Myocyte (in vitro differentiated cells): ENCODE measurements around the gene ABCB6. TPM values are rescaled to one million over a fixed set of nuclear protein-coding genes. Genes with fewer than 3 reads are reported as not detected.
A peak's percentile ranks its signal among the peaks of the same experiment; 100 is the strongest.
"Not testable (repeated sequence)": the region's sequence is repeated elsewhere in the genome, so short reads cannot be mapped to it uniquely, and the experiment has no call there.

Experiments
- DNase-seq: peaks from one replicate; pipeline ENCODE4 v3.0.0-alpha.2; 2012; ENCODE audit warnings: low read depth
- total RNA-seq: library from RNA; depleted of rRNA; stranded (reverse); fragments of >200 nt; gene quantifications from 2 replicates; pipeline ENCODE4 v1.2.3, GENCODE V29; 2014

Gene ABCB6
- total RNA-seq, 1 donor from 2014 or later: 46.2 TPM

DNA sequence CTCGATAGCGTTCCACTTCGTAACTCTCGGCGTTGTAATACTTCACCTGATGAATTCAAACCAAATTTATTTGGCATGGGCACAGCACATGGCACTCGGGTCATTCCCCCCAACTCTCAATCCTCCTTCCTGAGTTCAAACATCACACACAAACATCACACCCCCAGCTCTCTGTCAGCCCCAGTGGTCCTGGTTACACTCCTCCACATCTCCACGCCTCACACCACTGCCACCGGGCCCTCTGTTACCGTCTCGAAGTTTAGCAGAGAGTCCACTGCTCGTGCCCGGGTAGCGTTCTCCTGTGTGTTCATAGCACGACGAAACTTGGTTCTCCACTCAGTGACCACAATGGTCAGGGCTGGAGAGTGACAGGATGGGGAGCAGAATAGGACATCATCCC lies 4.6 kb downstream of the ABCB6 start:
- no peak for DNase-seq

DNA sequence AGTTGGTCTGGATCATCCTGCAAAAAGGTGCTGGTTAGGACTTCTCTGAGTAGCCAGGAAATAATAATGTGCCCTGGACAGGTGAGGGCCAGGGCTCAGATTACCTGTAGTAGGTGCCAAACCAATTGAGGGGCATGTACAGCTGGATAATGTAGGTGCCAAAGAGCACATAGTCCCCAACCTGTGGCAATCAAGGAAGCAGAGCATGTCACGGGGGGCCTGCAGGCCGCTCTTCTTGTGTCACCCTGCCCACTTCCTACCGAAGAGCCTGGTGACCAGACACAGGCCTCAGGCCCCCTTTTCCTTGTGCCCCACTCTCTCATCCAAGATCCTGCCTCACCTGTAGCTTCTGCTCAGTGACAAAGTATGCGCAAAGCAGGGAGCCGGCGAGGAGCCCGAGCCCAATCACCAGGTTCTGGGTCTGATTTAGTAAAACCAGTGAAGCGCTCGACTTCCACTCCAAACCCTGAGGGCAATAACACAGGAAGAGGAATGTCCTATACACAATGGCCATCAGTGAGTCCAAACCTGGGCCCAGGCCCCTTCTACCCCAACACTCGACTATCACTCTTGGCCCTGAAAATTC lies 5.2 kb downstream of the ABCB6 start:
- DNase-seq: no peak

DNA sequence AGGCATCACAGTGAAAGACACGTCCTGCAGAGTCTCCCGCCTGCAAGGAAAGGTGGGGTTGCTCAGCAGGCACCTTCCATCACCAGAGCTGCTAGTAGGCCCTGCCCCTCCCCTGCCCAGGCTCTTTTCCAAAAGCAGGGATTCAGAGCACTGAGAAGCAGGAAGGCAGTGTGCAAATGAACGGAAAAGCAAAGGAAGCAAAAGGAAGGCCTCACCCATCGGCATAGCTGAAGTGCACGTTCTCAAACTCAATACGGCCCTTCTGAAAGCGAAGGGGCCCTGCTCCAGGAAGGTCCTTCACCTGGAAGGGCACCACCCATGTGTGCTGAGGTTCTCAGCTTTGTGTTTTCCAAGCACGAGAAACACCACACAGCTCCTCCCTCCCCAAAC lies 5.7 kb downstream of the ABCB6 start:
- no peak for DNase-seq

DNA sequence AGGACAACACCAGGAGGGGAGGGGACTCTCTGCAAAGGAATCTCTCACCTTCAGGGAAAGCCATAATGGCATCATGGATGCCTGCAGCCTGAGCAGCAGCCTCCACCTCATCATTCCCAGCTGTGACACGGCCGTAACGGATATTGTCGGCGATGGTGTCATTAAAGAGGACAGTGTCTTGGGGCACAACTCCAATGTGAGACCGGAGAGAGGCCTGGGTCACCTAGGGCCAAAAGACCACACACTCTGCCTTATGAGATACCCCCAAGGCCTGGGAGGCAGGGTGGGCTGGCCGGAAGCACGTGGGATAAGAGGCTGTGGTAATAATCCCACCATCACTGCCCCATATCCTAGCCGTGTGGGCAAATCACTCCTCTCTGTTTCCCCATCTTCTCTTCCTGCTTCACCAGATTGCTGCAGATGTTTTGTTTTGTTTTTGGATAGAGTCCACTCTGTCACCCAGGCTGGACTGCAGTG lies 7.8 kb downstream of the ABCB6 start:
- no peak for DNase-seq

DNA sequence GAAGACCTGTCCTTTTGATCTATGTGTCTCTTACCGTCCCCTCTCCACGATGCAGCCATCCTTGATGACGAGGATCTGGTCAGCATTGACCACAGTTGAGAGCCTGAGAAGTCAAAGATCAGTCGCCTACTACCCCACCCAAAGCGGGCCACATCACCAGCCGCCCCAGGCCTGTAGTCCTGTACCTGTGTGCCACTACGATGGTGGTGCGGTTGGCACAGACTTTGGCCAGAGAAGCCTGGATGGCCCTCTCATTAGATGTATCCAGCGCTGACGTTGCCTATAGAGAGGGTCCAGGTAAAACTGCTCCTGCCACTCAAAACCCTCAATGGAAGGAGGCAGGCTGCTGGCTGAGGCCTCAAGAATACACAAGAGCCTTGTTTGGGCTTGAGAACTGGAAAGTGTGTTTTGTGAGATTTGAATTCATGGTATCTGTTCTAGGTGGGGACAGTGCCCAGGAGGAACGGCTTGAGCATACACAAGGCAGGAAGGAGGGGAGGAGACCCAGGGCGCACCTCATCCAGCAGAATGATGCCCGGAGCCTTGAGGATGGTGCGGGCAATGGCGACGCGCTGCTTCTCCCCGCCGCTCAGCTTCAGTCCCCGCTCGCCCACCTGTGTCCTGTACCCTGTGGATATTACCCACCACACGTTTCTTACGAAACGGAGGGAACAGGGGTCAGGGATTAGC lies 8.4 kb downstream of the ABCB6 start:
- no peak for DNase-seq

DNA sequence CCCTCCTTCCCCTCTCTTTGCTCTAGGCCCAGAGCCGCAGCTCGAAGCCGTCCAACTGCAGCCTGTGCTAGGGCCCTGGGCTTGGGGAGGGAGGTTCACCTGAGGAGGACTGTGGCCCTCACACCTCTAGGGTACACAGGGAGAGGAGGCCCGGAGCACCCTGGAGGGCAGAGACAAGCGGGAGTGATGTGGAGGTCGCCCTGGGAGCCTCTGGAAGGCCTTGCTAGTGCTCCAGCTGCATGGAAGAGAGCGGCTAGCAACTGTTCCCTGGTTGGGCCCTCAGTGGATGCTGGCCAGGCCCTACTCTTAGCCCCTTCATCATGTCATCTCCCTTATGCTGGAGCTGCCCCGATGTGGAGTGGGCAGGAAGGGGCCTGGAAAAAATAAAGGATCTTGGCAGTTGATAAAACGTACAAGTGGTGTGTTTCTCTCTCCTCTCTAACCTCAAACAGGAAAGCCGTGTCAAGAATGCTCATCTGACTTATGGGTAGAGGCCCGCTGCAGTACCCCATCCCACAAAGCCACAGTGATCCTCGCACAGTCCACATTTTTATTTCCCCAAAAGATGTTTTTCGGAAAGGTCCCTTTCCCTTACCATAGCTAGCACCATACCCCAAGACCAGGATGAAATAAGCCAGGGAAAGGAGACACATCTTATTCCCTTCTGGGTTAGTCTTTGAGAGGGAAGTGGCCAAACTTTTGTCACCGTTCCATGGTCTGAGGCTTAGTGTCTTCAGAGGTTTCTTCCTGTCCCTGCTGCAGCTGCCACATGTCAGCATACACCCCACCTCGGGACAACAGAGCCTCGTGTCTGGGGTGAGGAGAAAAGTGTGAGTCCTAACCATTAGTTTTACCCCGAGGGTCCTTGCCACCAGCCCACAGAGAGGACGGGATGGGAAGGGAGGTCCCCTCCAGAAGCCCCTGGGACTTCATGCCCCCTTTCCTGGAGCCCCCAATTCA lies 9.2 kb downstream of the ABCB6 start:
- no peak for DNase-seq

DNA sequence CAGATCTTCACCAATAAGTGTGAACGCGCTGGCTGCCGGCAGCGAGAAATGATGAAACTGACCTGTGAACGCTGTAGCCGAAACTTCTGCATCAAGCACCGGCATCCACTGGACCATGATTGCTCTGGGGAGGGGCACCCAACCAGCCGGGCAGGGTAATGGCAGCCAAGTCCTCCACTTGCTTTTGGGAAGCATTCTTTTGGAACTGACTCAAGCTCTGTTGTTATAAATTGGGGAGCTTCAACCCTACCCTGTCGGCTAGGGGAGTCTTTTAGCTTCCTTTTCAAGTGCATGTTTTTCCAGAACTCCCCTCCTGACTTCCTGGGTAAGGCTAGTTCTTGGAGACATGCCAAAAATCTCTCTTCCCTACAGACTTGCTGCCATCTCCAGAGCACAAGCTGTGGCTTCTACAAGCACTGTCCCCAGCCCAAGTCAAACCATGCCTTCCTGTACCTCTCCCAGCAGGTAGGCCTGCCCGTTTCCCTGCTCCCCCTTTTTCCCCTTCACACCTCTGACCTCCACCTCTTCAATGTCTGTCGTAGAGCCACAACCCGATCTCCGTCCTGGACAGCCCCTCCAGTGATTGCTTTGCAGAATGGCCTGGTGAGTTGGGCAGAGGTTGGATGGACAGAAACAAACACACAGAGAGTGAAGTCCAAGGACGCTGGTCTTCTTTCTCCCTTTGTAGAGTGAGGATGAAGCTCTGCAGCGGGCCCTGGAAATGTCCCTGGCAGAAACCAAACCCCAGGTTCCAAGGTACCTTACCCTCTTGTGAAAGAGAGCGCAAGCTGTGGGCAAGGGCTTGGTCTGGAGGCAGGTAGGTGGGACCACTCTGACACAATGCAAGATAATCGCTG lies 10.6 kb downstream of the ABCB6 start:
- DNase-seq: peak; percentile 43

DNA sequence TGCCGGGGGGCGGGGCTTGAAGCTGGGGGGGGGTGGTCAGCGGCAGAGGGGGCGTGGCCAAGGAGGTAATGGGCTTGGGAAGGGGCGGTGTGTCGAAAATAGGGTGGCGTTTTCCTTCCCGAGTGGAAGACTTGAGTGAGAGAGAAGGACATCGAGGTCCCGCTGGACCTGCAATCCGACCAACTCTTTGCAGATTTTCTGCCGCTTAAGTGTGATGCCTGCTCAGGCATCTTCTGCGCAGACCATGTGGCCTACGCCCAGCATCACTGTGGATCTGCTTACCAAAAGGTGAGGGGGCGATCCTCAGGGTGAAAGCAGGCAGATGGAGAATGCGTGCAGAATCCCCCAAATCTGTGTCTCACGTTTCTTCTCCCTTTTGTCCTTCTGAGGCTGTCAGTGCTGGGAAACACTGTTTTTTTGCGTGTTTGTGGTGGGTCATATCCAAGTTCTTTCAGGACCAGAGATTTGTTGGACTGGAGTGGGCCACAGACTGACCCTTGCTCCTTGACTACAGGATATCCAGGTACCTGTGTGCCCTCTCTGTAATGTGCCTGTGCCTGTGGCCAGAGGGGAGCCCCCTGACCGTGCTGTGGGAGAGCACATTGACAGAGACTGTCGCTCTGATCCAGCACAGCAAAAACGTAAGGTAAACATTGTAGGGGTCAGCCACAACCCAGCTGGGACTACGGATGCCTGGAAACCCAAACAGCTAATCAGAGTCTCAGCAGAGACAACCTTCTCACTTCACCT lies 11.4 kb downstream of the ABCB6 start:
- no peak for DNase-seq

DNA sequence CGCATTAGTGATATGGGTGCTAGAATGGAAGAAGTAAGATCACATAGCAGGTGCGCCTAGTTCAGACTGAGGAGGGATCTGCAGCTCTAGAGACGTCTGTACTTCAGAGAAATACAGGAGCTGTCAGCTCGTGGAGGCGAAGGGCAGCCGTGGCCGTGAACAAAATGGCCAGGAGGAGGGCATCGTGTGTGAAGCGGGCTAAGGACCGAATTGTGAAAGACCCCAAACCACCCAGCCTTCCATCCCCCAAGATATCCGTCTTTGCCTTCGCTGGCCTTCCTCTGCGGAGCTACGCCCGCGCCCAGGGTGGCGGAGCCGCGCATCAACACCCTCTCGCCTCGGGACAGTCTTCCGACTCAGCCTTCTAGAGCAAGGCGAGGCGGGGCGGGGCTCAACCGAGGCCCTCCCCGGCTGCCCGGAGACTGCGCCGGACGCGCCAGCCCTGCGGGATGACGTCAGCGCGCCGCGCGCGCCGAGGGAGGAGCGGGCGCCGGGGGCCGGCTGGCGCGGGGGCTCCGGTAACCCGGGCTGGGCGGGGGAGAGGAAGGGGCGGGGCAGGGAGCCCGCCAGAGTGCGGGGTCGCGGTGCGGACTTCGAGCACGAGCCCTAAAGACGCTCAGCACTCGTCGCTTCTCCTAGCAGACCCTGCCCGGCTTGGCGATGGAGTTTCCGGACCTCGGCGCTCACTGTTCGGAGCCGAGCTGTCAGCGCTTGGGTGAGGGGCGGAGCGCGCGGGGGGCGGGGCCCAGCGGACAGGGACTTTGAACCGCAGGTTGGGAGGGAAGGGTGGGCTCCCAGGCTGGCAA lies 12.2 kb downstream of the ABCB6 start, which contains the start of gene ZFAND2B:
TSS of gene ZFAND2B (plus strand) at position 455 of the 806 bp plus-strand sequence. CDS start at position 661, 206 bp downstream.
- DNase-seq: peak; percentile 95

DNA sequence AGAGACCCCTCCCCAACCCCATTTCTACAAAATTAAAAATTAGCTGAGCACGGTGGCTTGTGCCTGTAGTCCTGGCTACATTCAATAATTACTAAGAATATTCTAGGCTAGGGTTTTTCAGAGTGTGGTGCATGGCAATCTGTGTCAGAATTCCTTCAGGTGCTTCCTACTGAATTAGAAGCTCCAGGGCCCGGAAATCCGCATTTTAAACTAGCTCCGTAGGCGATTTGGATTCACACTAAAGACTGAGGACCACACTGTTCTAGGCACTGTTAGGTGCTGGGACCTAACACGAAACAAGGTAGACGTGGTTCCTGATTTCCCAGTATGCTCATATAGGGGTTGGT lies 12.8 kb downstream of the ABCB6 start:
- DNase-seq: no peak

DNA sequence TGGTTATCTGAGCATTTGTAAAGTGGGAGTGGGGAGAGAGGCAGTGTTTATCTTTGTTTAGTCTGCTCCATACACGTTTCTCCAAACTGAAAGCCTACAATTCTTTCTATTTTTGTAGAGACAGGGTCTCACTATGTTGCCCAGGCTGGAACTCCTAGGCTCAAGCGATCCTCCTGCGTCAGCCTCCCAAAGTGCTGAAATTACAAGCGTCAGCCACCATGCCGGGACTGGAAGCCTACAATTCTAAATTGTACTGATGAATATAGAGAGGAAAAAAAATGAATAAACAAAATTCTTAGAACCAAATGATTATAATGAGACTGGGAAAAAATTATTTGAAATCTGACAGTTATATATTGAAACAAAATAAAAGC lies 13.6 kb downstream of the ABCB6 start:
- DNase-seq: no peak

DNA sequence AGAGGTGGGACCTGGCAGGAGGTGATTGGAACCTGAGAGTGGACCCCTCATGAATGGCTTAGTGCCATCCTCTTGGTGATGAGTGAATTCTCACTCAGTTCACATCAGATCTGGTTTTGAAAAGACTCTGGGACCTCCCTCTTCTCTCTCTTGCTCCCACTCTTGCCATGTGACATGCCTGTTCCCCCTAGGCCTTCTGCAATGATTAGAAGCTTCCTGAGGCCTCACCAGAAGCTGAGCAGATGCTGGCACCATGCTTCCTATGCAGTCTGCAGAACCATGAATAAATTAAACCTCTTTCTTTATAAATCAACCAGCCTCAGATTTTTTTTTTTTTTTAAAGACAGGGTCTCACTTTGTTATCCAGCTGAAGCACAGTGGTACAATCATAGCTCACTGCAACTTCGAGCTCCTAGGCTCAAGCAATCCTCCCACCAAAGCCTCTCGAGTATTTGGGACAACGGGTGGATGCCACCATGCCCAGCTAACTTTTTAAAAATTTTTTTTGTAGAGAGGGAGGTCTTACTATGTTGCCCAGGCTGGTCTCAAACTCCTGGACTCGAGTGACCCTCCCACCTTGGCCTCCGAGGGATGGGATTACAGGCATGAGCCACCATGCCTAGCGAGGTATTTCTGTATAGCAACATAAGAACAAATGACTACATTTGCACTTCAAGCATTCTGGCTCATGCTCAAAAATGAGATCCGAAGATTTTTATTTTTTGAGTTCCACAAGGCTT lies 14.2 kb downstream of the ABCB6 start:
- DNase-seq: no peak

DNA sequence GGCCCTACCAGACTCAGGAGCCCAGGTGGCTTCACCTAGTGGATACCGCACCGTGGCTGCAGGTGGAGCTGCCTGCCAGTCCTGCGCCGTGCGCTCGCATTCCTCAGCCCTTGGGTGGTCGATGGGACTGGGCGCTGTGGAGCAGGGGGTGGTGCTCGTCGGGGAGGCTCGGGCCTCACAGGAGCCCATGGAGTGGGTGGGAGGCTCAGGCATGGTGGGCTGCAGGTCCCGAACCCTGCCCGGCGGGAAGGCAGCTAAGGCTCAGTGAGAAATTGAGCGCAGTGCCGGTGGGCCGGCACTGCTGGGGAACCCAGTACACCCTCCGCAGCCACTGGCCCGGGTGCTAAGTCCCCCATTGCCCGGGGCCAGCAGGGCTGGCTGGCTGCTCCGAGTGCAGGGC lies 17.4 kb downstream of the ABCB6 start:
- not testable (repeated sequence) for DNase-seq

DNA sequence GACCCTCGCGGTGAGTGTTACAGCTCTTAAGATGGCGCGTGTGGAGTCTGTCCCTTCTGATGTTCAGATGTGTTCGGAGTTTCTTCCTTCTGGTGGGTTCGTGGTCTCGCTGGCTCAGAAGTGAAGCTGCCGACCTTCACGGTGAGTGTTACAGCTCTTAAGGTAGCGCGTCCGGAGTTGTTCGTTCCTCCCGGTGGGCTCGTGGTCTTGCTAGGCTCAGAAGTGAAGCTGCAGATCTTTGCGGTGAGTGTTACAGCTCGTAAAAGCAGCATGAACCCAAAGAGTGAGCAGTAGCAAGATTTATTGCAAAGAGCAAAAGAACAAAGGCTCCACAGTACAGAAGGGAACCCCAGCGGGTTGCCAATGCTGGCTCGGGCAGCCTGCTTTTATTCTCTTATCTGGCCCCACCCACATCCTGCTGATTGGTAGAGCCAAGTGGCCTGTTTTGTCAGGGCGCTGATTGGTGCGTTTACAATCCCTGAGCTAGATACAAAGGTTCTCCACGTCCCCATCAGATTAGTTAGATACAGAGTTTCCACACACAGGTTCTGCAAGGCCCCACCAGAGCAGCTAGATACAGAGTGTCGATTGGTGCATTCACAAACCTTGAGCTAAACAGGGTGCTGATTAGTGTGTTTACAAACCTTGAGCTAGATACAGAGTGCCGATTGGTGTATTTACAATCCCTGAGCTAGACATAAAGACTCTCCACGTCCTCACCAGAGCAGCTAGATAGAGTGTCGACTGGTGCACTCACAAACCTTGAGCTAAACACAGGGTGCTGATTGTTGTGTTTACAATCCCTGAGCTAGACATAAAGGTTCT lies 18.0 kb downstream of the ABCB6 start:
- DNase-seq: not testable (repeated sequence)

DNA sequence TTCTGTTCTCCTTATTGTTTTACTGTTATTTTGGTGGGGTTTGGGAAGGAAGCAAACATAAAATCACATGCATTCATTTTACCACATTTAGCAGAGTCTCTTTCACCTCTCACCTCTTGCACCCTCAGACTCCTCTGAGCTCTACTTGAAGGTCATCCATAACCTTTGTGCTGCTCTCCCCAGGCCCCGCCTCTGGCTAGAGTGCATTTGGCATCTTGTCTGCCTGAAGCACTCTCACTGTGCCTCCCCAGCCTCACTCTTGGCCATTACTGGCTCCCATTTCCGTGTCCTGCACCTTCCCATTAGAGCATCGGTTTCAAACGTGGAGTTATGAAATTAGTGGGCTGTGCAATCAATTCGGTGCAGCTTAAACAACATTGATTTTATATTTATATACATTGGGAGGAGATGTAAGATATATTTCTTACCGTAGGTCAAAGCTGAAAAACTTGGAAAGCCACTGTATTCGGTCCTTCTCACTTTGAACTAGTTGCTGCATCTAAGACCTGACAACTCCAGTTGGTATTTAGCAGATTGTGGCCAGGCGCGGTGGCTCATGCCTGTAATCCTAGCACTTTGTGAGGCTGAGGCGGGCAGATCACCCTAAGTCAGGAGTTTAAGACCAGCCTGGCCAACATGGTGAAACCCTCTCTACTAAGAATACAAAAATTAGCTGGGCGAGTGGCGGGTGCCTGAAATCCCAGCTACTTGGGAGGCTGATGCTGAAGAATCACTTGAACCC lies 19.1 kb downstream of the ABCB6 start:
- no peak for DNase-seq

DNA sequence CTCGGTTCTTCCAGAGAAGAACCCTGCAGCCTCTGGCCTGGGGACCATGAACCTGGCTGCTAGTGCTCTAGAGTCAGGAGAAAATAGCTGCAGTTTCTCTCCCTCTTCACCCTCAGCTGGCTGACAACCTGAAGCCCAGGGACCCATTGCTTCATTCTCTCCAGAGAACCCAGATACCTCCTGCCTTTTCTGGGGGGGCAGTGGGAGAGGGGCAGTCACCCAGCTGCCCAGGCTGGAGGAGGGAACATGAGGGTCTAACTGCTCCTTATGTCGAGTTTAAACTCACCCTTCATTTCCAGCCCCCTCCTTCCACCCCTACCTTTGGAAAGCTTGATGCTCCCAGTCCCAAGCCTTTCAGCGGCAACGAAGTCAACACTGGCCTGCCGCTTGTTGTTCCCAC lies 19.8 kb downstream of the ABCB6 start:
- no peak for DNase-seq

DNA sequence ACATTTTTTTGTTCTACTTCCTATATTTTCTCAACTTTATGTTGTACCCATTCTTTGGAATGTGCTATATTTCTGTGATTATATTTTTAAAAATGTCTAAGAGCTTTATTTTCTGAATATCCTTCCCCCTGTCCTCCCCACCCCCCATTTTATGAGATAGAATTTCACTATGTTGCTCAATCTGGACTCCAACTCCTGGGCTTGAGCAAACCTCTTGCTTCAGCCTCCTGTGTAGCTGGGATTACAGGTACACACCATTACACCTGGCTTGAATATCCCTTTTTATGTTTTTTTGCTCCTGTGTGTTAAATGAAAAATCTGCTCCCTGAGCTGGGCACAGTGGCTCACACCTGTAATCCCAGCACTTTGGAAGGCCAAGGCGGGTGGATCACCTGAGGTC lies 21.4 kb downstream of the ABCB6 start:
- no peak for DNase-seq
